Aorta (tissue), 5 donors: ENCODE data around the gene ATF6. TPM values are rescaled to one million over a fixed set of nuclear protein-coding genes. Genes with fewer than 3 reads are reported as not detected.
"Not testable (repeated sequence)": the region's sequence is repeated elsewhere in the genome, so short reads cannot be mapped to it uniquely, and the experiment has no call there.

ENCODE experiments used
- ATAC-seq: fragments of 200-7000 bp; cut with Tn5 transposase; one replicate; pipeline ENCODE4 v1.9.1; 2022; ENCODE audit warnings: moderate library complexity; ENCODE audit not compliant: low FRiP score
- DNase-seq, 2 donors: peaks; one replicate each; pipeline ENCODE4 v3.0.0-alpha.2; 2020
- H3K27ac ChIP-seq, 2 donors: one replicate each; pipeline ENCODE4 v1.5.1; 2013; ENCODE audit warnings: low read length in 2 of 2, mild to moderate bottlenecking in 2 of 2, moderate library complexity in 2 of 2, control low read depth in 1 of 2, inconsistent platforms in 1 of 2, low read depth in 1 of 2
- H3K27me3 ChIP-seq, 2 donors: one replicate each; pipeline ENCODE4 v1.6.1; 2013; ENCODE audit warnings: control low read depth in 1 of 2, low read length in 1 of 2, mild to moderate bottlenecking in 1 of 2, moderate library complexity in 1 of 2; ENCODE audit not compliant: insufficient read depth in 2 of 2, control insufficient read depth in 1 of 2
- H3K36me3 ChIP-seq, 2 donors: one replicate each; pipeline ENCODE4 v1.6.1; 2013; ENCODE audit warnings: control low read depth in 1 of 2, low read length in 1 of 2, mild to moderate bottlenecking in 1 of 2; ENCODE audit not compliant: insufficient read depth in 2 of 2, control insufficient read depth in 1 of 2
- H3K4me1 ChIP-seq, 2 donors: one replicate each; pipeline ENCODE4 v1.6.1; 2013; ENCODE audit warnings: low read length in 2 of 2, control low read depth in 1 of 2, mild to moderate bottlenecking in 1 of 2, moderate library complexity in 1 of 2; ENCODE audit not compliant: insufficient read depth in 2 of 2, control insufficient read depth in 1 of 2
- H3K4me3 ChIP-seq, 2 donors: one replicate each; pipeline ENCODE4 v1.5.1; 2013; ENCODE audit warnings: low read length in 2 of 2, control low read depth in 1 of 2, mild to moderate bottlenecking in 1 of 2
- H3K9me3 ChIP-seq: one replicate; pipeline ENCODE4 v1.6.1; 2013; ENCODE audit warnings: mild to moderate bottlenecking, low read length; ENCODE audit not compliant: control insufficient read depth
- WGBS, 2 donors: extraction: QIAGEN DNeasy Blood & Tissue Kit; methylation state at CpG; one replicate each; pipeline ENCODE4 v1.1.7; 2013; 5-methylcytosine and 5-hydroxymethylcytosine counted together
- intact Hi-C, 2 donors: fragments of 100-400 bp; cut with DNase I; formaldehyde crosslinking; loops; one replicate each; pipeline versions ENCODE4 v1.14.2 to v1.15.0; 2022
- polyA plus RNA-seq, 2 donors: library from polyadenylated mRNA; stranded (reverse); fragments of 200-250 nt; gene quantifications; one replicate each; pipeline ENCODE4 v1.2.3, GENCODE V29; 2013
- total RNA-seq, 2 donors: library from RNA; stranded (reverse); fragmentation: NEBNext Ultra II Directional; extraction: Animal tissue kit (Norgen Biotek cat#: 25700); gene quantifications; one replicate each; pipeline ENCODE4 v1.2.1, GENCODE V29; 2021
- donor health status: healthy with polysubstance abuse.
- donor health status: Bipolar disorder and iron deficiency.
- donor health status: DM: no; HTN: no; CAD: no.
- donor health status: DM: no; HTN: no; CAD: no.
- donor health status: DM: yes; HTN: yes; CAD: no.

The ATF6 gene
- total and polyA plus RNA-seq, 4 donors: 6.1 to 30.5 (median 18.7) TPM

GRCh38 chr1:161740921-161741320 lies 25.2 kb upstream of the ATF6 start:
- H3K27ac ChIP-seq: no peak overlapping the region
- H3K4me3 ChIP-seq: no peak overlapping the region
- H3K27me3 ChIP-seq: no peaks in the 10 kb centered on the region
- WGBS, 2 donors: 88 to 94% methylated on average over 6 of the region's 6 CpGs
- DNase-seq: no peak
- intact Hi-C loops: loop anchor here (5.0 to 10.0 kb wide), 4 partner anchors 94 to 346 kb away; no protein-coding TSS in a partner anchor
- no peaks in the 10 kb centered on the region for H3K9me3 ChIP-seq
- no peaks in the 10 kb centered on the region for H3K36me3 ChIP-seq
- no peak for ATAC-seq
- no peaks in the 10 kb centered on the region for H3K4me1 ChIP-seq

GRCh38 chr1:161743231-161743630 lies 22.9 kb upstream of the ATF6 start:
- no peaks in the 10 kb centered on the region for H3K9me3 ChIP-seq
- H3K36me3 ChIP-seq: no peaks in the 10 kb centered on the region
- no peak for ATAC-seq
- no peaks in the 10 kb centered on the region for H3K27me3 ChIP-seq
- H3K4me1 ChIP-seq: no peaks in the 10 kb centered on the region
- H3K27ac ChIP-seq: no peak overlapping the region
- intact Hi-C loops: loop anchor here (5.0 to 10.0 kb wide), 4 partner anchors 96 to 348 kb away; no protein-coding TSS in a partner anchor
- H3K4me3 ChIP-seq: no peak overlapping the region
- DNase-seq: no peak
- WGBS, 2 donors: 75 to 82% methylated on average over 9 of the region's 9 CpGs

GRCh38 chr1:161747801-161748200 lies 18.3 kb upstream of the ATF6 start:
- whole genome bisulfite sequencing, 2 donors: 68 to 70% methylated on average over 6 of the region's 6 CpGs
- no peaks in the 10 kb centered on the region for H3K27me3 ChIP-seq

GRCh38 chr1:161749509-161750407 lies 16.4 kb upstream of the ATF6 start, which contains the start of gene DUSP12:
Gene DUSP12, plus strand, starts transcription at chr1:161749786. Its CDS starts 16 bp downstream, at chr1:161749802.
- Histone ChIP-seq H3K4me1 (peaks cover 0 to 6% of the 10 kb centered on the region in 2 donors), H3K9me3 (no peaks in the 10 kb centered on the region), H3K4me3 (peak within 1 kb of the TSS; percentile 24 to 59), H3K36me3 (no peaks in the 10 kb centered on the region), H3K27me3 (no peaks in the 10 kb centered on the region), H3K27ac (peak within 1 kb of the TSS in 1 of 2 donors; percentile 53)
- intact Hi-C loops: loop anchor here (10.0 kb wide), 2 partner anchors 265 to 355 kb away; no protein-coding TSS in a partner anchor
- 0% methylated on average over 65 of the region's 65 CpGs for WGBS, 2 donors
- ATAC-seq: peak; percentile 100
- peak; percentile 97 to 98 for DNase-seq

More at GRCh38 chr1:161747801-161748200, 18.3 kb upstream of the ATF6 start:
- no peak overlapping the region for H3K27ac ChIP-seq
- no peak overlapping the region for H3K4me3 ChIP-seq
- H3K9me3 ChIP-seq: no peaks in the 10 kb centered on the region
- no peaks in the 10 kb centered on the region for H3K36me3 ChIP-seq
- intact Hi-C loops: loop anchor here (10.0 kb wide), 2 partner anchors 263 to 353 kb away; no protein-coding TSS in a partner anchor
- ATAC-seq (no peak), DNase-seq (no peak)
- H3K4me1 ChIP-seq: peaks cover 0 to 6% of the 10 kb centered on the region in 2 donors

- no peak overlapping the region for H3K27ac ChIP-seq
- H3K9me3 ChIP-seq: no peaks in the 10 kb centered on the region
- WGBS, 2 donors: 70 to 78% methylated on average over 7 of the region's 7 CpGs
- no peaks in the 10 kb centered on the region for H3K27me3 ChIP-seq
- no peaks in the 10 kb centered on the region for H3K4me1 ChIP-seq
- H3K4me3 ChIP-seq: no peak overlapping the region
- H3K36me3 ChIP-seq: no peaks in the 10 kb centered on the region
- DNase-seq (no peak), ATAC-seq (no peak)
- intact Hi-C loops: no loop called here
Observed at GRCh38 chr1:161763522-161764098, 2.5 kb upstream of the ATF6 start.

- no peaks in the 10 kb centered on the region for H3K36me3 ChIP-seq
- no peak for ATAC-seq
- intact Hi-C loops: no loop called here
- H3K9me3 ChIP-seq: no peaks in the 10 kb centered on the region
- WGBS, 2 donors: 92 to 98% methylated on average over 5 of the region's 5 CpGs
- no peak overlapping the region for H3K27ac ChIP-seq
- no peaks in the 10 kb centered on the region for H3K27me3 ChIP-seq
- no peak for DNase-seq
- H3K4me3 ChIP-seq: no peak overlapping the region
- H3K4me1 ChIP-seq: no peaks in the 10 kb centered on the region
Observed at GRCh38 chr1:161768461-161768860, 2.3 kb downstream of the ATF6 start.

- Histone ChIP-seq H3K36me3 (no peaks in the 10 kb centered on the region), H3K9me3 (no peaks in the 10 kb centered on the region), H3K4me1 (no peaks in the 10 kb centered on the region), H3K27me3 (no peaks in the 10 kb centered on the region), H3K4me3 (no peak overlapping the region), H3K27ac (no peak overlapping the region)
- intact Hi-C loops: no loop called here
- ATAC-seq (no peak), DNase-seq (no peak)
Observed at GRCh38 chr1:161768986-161769672, 3.0 kb downstream of the ATF6 start.

GRCh38 chr1:161769673-161770045 lies 3.5 kb downstream of the ATF6 start:
- H3K36me3 ChIP-seq, H3K27me3 ChIP-seq, DNase-seq, H3K4me1 ChIP-seq, H3K27ac ChIP-seq, ATAC-seq, H3K9me3 ChIP-seq, intact Hi-C loops, H3K4me3 ChIP-seq: not testable (repeated sequence)
- 88 to 91% methylated on average over 5 of the region's 5 CpGs for WGBS, 2 donors
